Transverse colon (tissue), 4 donors: ENCODE results near the gene ANKRD1. TPM values are rescaled to one million over a fixed set of nuclear protein-coding genes. Genes with fewer than 3 reads are reported as not detected.

Experiments used
- DNase-seq: peaks from one replicate; pipeline ENCODE4 v3.0.0-alpha.2; 2019
- H3K27ac ChIP-seq, 4 donors: fragments of 200-600 bp; sonication (generic); 2 replicates each; pipeline ENCODE4 v1.5.1; 2016 to 2018; ENCODE audit warnings: inconsistent platforms in 4 of 4
- H3K27me3 ChIP-seq: fragments of 200-600 bp; sonication (generic); 2 replicates; pipeline ENCODE4 v1.5.1; 2017; ENCODE audit warnings: inconsistent platforms
- H3K36me3 ChIP-seq, 4 donors: fragments of 200-600 bp; sonication (generic); 2 replicates each; pipeline ENCODE4 v1.5.1; 2017 to 2019; ENCODE audit warnings: inconsistent platforms in 4 of 4
- H3K4me1 ChIP-seq, 4 donors: fragments of 200-600 bp; sonication (generic); 2 replicates each; pipeline ENCODE4 v1.5.1; 2017 to 2020; ENCODE audit warnings: inconsistent platforms in 4 of 4
- H3K4me3 ChIP-seq, 4 donors: fragments of 200-600 bp; sonication (generic); 1 replicate in 1 of 4; 2 replicates in 3 of 4; pipeline versions ENCODE4 v1.5.1 to v1.6.1; 2017 to 2019; ENCODE audit warnings: inconsistent platforms in 4 of 4
- H3K9me3 ChIP-seq, 2 donors: fragments of 200-600 bp; sonication (generic); 2 replicates each; pipeline ENCODE4 v1.5.1; 2017 to 2019; ENCODE audit warnings: inconsistent platforms in 2 of 2
- EP300 ChIP-seq: sonication (generic); formaldehyde crosslinking; IDR thresholded peaks from one replicate; pipeline ENCODE4 v1.6.1; 2017; ENCODE audit warnings: antibody characterized with exemption, low read depth
- POLR2A ChIP-seq: fragments of 450-650 bp; IDR thresholded peaks from one replicate; pipeline ENCODE4 v1.6.1; 2016; ENCODE audit warnings: antibody characterized with exemption, mild to moderate bottlenecking, moderate library complexity
- POLR2AphosphoS5 ChIP-seq, 3 donors: sonication (generic); formaldehyde crosslinking; IDR thresholded peaks; one replicate each; pipeline ENCODE4 v1.6.1; 2016; ENCODE audit warnings: antibody characterized with exemption in 3 of 3
- WGBS, 2 donors: methylation state at CpG; one replicate each; pipeline ENCODE4 v1.1.5; 2018; ENCODE audit warnings: low coverage in 1 of 2; 5-methylcytosine and 5-hydroxymethylcytosine counted together
- in situ Hi-C, 4 donors: fragments of 200-750 bp; cut with MboI; loops; one replicate each; pipeline versions ENCODE4 v1.15.0 to v1.15.1; 2017; ENCODE audit warnings: low sequenced_read_pairs in 3 of 4, low pct_ligation_motif_present in 1 of 4, low pct_unique_long_range_greater_than_20kb in 1 of 4
- intact Hi-C: fragments of 100-400 bp; cut with DNase I; formaldehyde crosslinking; loops from one replicate; pipeline ENCODE4 v1.15.1; 2023; ENCODE audit warnings: low total_unique reads
- total RNA-seq, 4 donors: library from RNA; depleted of rRNA; stranded (reverse); fragments of >200 nt; gene quantifications; one replicate each; pipeline ENCODE4 v1.1.0, GENCODE V29; 2016
- TF ChIP-seq, protein P1 (sequence below), 5 experiments: fragments of 200-600 bp in 3 of 5; fragments of 450-650 bp in 2 of 5; sonication (generic) in 3 of 5; IDR thresholded peaks; 1 replicate in 2 of 5; 2 replicates in 3 of 5; pipeline ENCODE4 v1.5.1; 2016 to 2017; ENCODE audit warnings: antibody characterized with exemption in 5 of 5, inconsistent platforms in 3 of 5, mild to moderate bottlenecking in 2 of 5, moderate library complexity in 1 of 5

The ANKRD1 gene
- total RNA-seq, 4 donors from 2014 or later: not detected

DNA sequence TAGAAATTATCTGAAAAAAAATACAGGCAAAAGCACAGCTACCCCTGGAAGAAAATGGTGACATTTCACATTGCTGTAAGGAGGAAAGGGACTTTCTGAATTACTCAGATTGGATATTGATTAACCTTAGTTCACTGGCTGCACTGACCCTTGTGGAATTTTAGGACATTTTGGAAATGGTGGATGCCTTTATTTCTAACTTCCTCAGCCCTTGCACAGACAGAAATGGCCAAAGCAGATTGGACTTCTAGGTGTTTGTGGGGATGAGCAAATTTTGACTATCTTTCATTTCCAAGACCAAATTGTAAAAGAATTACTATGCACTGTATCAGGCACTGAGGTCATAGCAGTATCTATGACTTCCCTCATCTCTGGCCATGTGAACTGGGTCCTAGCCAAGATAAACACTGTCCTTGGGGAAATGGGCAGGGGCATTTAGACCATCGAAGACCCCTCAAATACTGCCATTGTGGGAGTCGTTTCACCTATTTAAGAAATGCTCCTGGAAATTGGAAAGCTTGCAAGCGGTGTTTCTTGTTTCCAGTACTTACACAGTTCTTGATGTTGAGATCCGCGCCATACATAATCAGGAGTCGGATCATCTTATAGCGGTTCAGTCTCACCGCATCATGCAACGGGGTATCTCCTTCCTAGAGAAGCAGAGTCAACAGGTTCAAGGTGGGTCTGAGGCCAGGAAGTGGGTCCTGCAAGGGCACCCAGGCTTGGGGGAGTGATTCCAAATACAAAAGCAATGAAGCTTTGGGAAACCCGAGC is 5.7 kb downstream of the ANKRD1 start:
- intact Hi-C loops (loop anchor here (5.0 kb wide), 1 partner anchor 332 kb away; no protein-coding TSS in a partner anchor), in situ Hi-C loops (loop anchor here in 2 of 4 donors (10.0 to 25.0 kb wide), 2 partner anchors 322 to 330 kb away; no protein-coding TSS in a partner anchor)
- Histone ChIP-seq H3K36me3 (no peaks in the 10 kb centered on the region), H3K4me3 (no peak overlapping the region), H3K9me3 (no peaks in the 10 kb centered on the region), H3K27me3 (peaks cover 2% of the 10 kb centered on the region), H3K4me1 (peaks cover 0 to 3% (median 0%) of the 10 kb centered on the region in 4 donors), H3K27ac (no peak overlapping the region)
- DNase-seq: no peak
- TF ChIP-seq POLR2AphosphoS5 (IDR thresholded peaks at IDR 0.05) (no peak), POLR2A (no peak), EP300 (no peak)
- TF ChIP-seq, protein P1, sequence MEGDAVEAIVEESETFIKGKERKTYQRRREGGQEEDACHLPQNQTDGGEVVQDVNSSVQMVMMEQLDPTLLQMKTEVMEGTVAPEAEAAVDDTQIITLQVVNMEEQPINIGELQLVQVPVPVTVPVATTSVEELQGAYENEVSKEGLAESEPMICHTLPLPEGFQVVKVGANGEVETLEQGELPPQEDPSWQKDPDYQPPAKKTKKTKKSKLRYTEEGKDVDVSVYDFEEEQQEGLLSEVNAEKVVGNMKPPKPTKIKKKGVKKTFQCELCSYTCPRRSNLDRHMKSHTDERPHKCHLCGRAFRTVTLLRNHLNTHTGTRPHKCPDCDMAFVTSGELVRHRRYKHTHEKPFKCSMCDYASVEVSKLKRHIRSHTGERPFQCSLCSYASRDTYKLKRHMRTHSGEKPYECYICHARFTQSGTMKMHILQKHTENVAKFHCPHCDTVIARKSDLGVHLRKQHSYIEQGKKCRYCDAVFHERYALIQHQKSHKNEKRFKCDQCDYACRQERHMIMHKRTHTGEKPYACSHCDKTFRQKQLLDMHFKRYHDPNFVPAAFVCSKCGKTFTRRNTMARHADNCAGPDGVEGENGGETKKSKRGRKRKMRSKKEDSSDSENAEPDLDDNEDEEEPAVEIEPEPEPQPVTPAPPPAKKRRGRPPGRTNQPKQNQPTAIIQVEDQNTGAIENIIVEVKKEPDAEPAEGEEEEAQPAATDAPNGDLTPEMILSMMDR (IDR thresholded peaks at IDR 0.05): no peak
- 84 to 100% methylated on average over 1 to 10 of the region's 10 CpGs for WGBS, 2 donors

DNA sequence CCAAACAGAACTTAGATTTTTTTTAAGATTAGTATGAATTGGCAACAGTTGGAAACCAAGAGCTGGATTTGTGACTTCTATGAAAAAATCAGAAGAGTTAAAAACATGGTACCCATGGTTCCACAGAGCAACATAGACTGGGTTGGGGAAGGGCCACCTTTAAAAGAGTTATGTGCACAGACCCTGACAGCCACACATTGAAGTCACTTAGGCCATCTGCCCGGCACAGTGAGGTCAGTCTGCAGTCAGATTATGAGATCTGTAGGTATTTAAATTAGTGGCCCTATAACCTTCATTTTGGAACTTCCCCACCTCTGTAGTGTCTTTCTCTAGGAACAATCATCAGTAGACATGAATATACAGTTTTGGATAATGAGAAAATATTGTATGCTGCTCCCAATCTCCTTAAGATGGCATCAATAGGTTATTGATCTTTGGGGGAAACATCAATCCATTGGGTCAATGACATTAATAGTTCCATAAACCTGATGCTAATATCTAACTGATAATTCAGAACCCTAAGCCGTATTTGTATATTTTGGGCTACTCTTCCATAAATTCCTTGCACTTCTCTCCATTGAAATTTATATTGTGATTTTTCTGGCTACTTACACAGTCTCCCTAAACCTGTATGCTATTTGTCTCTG is 7.0 kb downstream of the ANKRD1 start:
- WGBS, 2 donors: 90 to 92% methylated on average over 2 of the region's 2 CpGs
- no peak for DNase-seq
- Histone ChIP-seq H3K36me3 (no peaks in the 10 kb centered on the region), H3K27me3 (no peaks in the 10 kb centered on the region), H3K27ac (no peak overlapping the region), H3K4me3 (no peak overlapping the region), H3K9me3 (no peaks in the 10 kb centered on the region), H3K4me1 (peaks cover 0 to 3% (median 0%) of the 10 kb centered on the region in 4 donors)
- intact Hi-C loops: loop anchor here (5.0 kb wide), 1 partner anchor 333 kb away; no protein-coding TSS in a partner anchor
- TF ChIP-seq POLR2AphosphoS5 (IDR thresholded peaks at IDR 0.05) (no peak), EP300 (no peak), POLR2A (no peak)
- TF ChIP-seq, protein P1 (IDR thresholded peaks at IDR 0.05): no peak
- in situ Hi-C loops: loop anchor here in 2 of 4 donors (10.0 to 25.0 kb wide), 2 partner anchors 323 to 331 kb away; no protein-coding TSS in a partner anchor

DNA sequence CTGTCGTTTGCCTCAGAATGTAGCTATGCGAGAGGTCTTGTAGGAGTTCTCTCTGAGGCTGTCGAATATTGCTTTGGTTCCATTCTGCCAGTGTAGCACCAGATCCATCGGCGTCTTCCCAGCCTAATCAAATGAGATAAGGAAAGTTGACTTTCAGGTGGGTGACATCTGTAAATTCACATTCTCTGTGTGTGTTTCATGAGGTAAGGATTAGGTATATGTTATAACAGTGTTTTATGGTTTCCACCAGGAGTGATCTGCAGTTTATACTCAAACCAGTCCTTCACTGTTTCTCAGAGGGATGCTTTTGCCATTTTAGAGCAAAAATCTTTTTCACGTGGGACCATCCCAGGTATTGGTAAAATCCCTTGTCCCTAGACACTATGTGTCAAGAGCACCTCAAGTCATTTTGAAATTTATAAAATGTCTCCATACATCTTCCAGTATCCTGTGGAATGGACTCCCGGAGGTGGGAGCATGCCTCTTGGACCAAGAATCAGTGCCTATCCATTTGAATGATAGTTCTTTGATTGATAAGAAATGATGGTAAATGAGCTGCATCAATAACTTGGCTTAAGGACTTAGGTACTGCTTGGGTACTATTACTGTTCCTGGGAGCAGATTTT is 7.9 kb downstream of the ANKRD1 start:
- Histone ChIP-seq H3K36me3 (no peaks in the 10 kb centered on the region), H3K9me3 (no peaks in the 10 kb centered on the region), H3K27me3 (no peaks in the 10 kb centered on the region), H3K4me1 (peaks cover 0 to 3% (median 0%) of the 10 kb centered on the region in 4 donors), H3K27ac (no peak overlapping the region), H3K4me3 (no peak overlapping the region)
- intact Hi-C loops (loop anchor here (5.0 kb wide), 1 partner anchor 334 kb away; no protein-coding TSS in a partner anchor), in situ Hi-C loops (loop anchor here in 2 of 4 donors (10.0 to 25.0 kb wide), 2 partner anchors 324 to 332 kb away; no protein-coding TSS in a partner anchor)
- WGBS, 2 donors: 90 to 95% methylated on average over 4 to 7 of the region's 7 CpGs
- TF ChIP-seq POLR2AphosphoS5 (IDR thresholded peaks at IDR 0.05) (no peak), POLR2A (no peak), EP300 (no peak)
- TF ChIP-seq, protein P1 (IDR thresholded peaks at IDR 0.05): no peak
- no peak for DNase-seq

DNA sequence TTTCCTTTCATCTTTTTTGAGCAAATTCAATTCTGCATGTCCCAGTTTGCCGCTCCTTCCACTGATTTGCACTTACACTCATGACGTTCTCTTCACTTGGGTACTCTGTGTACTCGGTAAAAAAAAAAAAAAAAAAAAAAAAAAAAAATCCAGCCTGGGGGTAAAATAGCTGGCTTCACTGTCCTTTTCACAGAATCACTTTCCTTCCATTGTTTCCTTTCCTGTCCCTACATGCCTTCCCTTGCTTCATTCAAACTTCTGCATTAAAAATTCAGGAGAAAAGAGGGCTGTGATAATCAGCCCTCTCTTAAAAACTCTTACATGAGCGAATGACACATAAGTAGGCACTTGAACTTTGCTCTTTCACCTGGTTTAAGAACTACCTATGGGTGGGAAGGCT is 8.7 kb downstream of the ANKRD1 start:
- Histone ChIP-seq H3K4me1 (peaks cover 0 to 3% (median 0%) of the 10 kb centered on the region in 4 donors), H3K9me3 (no peaks in the 10 kb centered on the region), H3K36me3 (no peaks in the 10 kb centered on the region), H3K4me3 (no peak overlapping the region), H3K27me3 (no peaks in the 10 kb centered on the region), H3K27ac (no peak overlapping the region)
- intact Hi-C loops (loop anchor here (5.0 kb wide), 1 partner anchor 335 kb away; no protein-coding TSS in a partner anchor), in situ Hi-C loops (loop anchor here in 2 of 4 donors (10.0 to 25.0 kb wide), 2 partner anchors 325 to 333 kb away; no protein-coding TSS in a partner anchor)
- DNase-seq: no peak
- TF ChIP-seq, protein P1 (IDR thresholded peaks at IDR 0.05): no peak
- TF ChIP-seq POLR2A: no peak
- no peak for TF ChIP-seq EP300
- no peak for TF ChIP-seq POLR2AphosphoS5 (IDR thresholded peaks at IDR 0.05)
- 65 to 94% methylated on average over 2 to 4 of the region's 4 CpGs for WGBS, 2 donors
